SK-N-SH (cell line): Measurements from ENCODE around the gene NR6A1. TPM values are rescaled to one million over a fixed set of nuclear protein-coding genes. Genes with fewer than 3 reads are reported as not detected.

Source experiments
- CTCF ChIA-PET: fragments of 300-600, 350-600 bp; formaldehyde crosslinking; extraction: SDS; loops from one replicate; lab custom pipeline; 2021; lab: Yijun Ruan, JAX
- POLR2A ChIA-PET: fragments of 350-600 bp; sonication (Branson Sonifier 250); formaldehyde crosslinking; extraction: SDS; loops from one replicate; lab custom pipeline; 2020; ENCODE audit warnings: antibody characterized with exemption, inconsistent platforms; lab: Yijun Ruan, JAX
- DNase-seq: peaks from one replicate; pipeline ENCODE4 v3.0.0; 2012
- H2AFZ ChIP-seq: fragments of 200-600 bp; sonication (generic); 2 replicates; pipeline ENCODE4 v1.8.1; 2016; ENCODE audit warnings: antibody characterized with exemption, mild to moderate bottlenecking, low read depth
- H3F3A ChIP-seq: fragments of 200-600 bp; sonication (generic); replicated peaks from 2 replicates; pipeline ENCODE3; 2016; ENCODE audit warnings: antibody characterized with exemption, mild to moderate bottlenecking; ENCODE audit not compliant: insufficient read depth
- H3K27ac ChIP-seq, 2 experiments: fragments of 200-500 bp in 1 of 2; fragments of 200-600 bp in 1 of 2; sonication (Bioruptor generic) in 1 of 2; sonication (generic), shearing (Covaris generic) in 1 of 2; 2 replicates each; pipeline versions ENCODE4 v1.5.1 to v1.6.1; 2014 to 2016; ENCODE audit warnings: low read depth in 2 of 2, inconsistent platforms in 1 of 2, low read length in 1 of 2, mild to moderate bottlenecking in 1 of 2, mixed read lengths in 1 of 2
- H3K27me3 ChIP-seq: fragments of 200-600 bp; sonication (generic), shearing (Covaris generic); 2 replicates; pipeline ENCODE4 v1.6.1; 2016; ENCODE audit warnings: mixed run types; ENCODE audit not compliant: insufficient read depth
- H3K36me3 ChIP-seq, 2 experiments: fragments of 200-500 bp in 1 of 2; fragments of 200-600 bp in 1 of 2; sonication (Bioruptor generic) in 1 of 2; sonication (generic) in 1 of 2; replicated peaks in 1 of 2; 2 replicates each; pipeline versions ENCODE3 to v1.5.1; 2014 to 2016; ENCODE audit warnings: low read length in 1 of 2, mild to moderate bottlenecking in 1 of 2; ENCODE audit not compliant: insufficient read depth in 2 of 2, control insufficient read depth in 1 of 2
- H3K4me1 ChIP-seq, 2 experiments: fragments of 200-500 bp in 1 of 2; fragments of 200-600 bp in 1 of 2; sonication (Bioruptor generic) in 1 of 2; sonication (generic), shearing (Covaris generic) in 1 of 2; 2 replicates each; pipeline versions ENCODE4 v1.5.1 to v1.6.1; 2014 to 2016; ENCODE audit warnings: low read depth in 1 of 2, low read length in 1 of 2, mixed run types in 1 of 2; ENCODE audit not compliant: insufficient read depth in 2 of 2, control insufficient read depth in 1 of 2
- H3K4me2 ChIP-seq: fragments of 200-600 bp; sonication (generic), shearing (Covaris generic); 2 replicates; pipeline ENCODE4 v1.6.1; 2017; ENCODE audit warnings: mixed run types
- H3K4me3 ChIP-seq, 2 experiments: fragments of 200-500 bp in 1 of 2; fragments of 200-600 bp in 1 of 2; sonication (Bioruptor generic) in 1 of 2; sonication (generic), shearing (Covaris generic) in 1 of 2; 2 replicates each; pipeline versions ENCODE4 v1.5.1 to v1.8.1; 2014 to 2016; ENCODE audit warnings: low read depth in 2 of 2, inconsistent platforms in 1 of 2, low read length in 1 of 2, mild to moderate bottlenecking in 1 of 2, mixed read lengths in 1 of 2, moderate library complexity in 1 of 2
- H3K79me2 ChIP-seq: fragments of 200-600 bp; sonication (generic); 2 replicates; pipeline ENCODE4 v1.8.1; 2017; ENCODE audit warnings: mild to moderate bottlenecking; ENCODE audit not compliant: insufficient read depth
- H3K9ac ChIP-seq: fragments of 200-600 bp; sonication (generic); 2 replicates; pipeline ENCODE4 v1.6.1; 2017; ENCODE audit warnings: mixed run types
- H3K9me2 ChIP-seq: fragments of 200-600 bp; sonication (generic); 2 replicates; pipeline ENCODE4 v1.6.1; 2017; ENCODE audit warnings: mixed run types
- H3K9me3 ChIP-seq: fragments of 200-600 bp; sonication (generic); 2 replicates; pipeline ENCODE4 v1.6.1; 2017; ENCODE audit warnings: mixed run types, mild to moderate bottlenecking, moderate library complexity
- H4K20me1 ChIP-seq: fragments of 200-600 bp; sonication (generic); 2 replicates; pipeline ENCODE4 v1.6.1; 2017; ENCODE audit warnings: mild to moderate bottlenecking, mixed run types; ENCODE audit not compliant: insufficient read depth
- CHD2 ChIP-seq: fragments of 150-350 bp; IDR thresholded peaks from 2 replicates; pipeline ENCODE4 v1.6.1; 2018; ENCODE audit warnings: low read length; ENCODE audit not compliant: partially characterized antibody
- ELF1 ChIP-seq: IDR thresholded peaks from 2 replicates; pipeline ENCODE4 v1.4.0; 2012
- EP300 ChIP-seq, 2 experiments: IDR thresholded peaks; 2 replicates each; pipeline versions ENCODE4 v1.4.0 to v1.6.1; 2012; ENCODE audit warnings: borderline replicate concordance in 1 of 2, low read depth in 1 of 2, low read length in 1 of 2
- FOSL2 ChIP-seq: IDR thresholded peaks from 2 replicates; pipeline ENCODE4 v1.4.0; 2012; ENCODE audit warnings: low read depth, mild to moderate bottlenecking, moderate library complexity, borderline replicate concordance
- FOXJ3 ChIP-seq: sonication (generic); formaldehyde crosslinking; IDR thresholded peaks from 2 replicates; pipeline ENCODE4 v1.5.1; 2020; ENCODE audit warnings: mild to moderate bottlenecking, missing genetic modification reagents
- FOXM1 ChIP-seq: IDR thresholded peaks from 2 replicates; pipeline ENCODE4 v1.4.0; 2012; ENCODE audit warnings: low read depth, mild to moderate bottlenecking
- JUND ChIP-seq: IDR thresholded peaks from 2 replicates; pipeline ENCODE4 v1.4.0; 2012
- MEF2A ChIP-seq: IDR thresholded peaks from 2 replicates; pipeline ENCODE4 v1.4.0; 2012; ENCODE audit warnings: low read depth, borderline replicate concordance
- MXI1 ChIP-seq: IDR thresholded peaks from 2 replicates; pipeline ENCODE4 v1.6.1; 2012; ENCODE audit warnings: mild to moderate bottlenecking, low read depth, low read length, improper control_type of control experiment
- NRF1 ChIP-seq: IDR thresholded peaks from 2 replicates; pipeline ENCODE4 v1.6.1; 2012; ENCODE audit warnings: low read depth, mild to moderate bottlenecking, low read length
- POLR2AphosphoS5 ChIP-seq: IDR thresholded peaks from 2 replicates; pipeline ENCODE4 v1.6.1; 2012; ENCODE audit warnings: low read depth, low read length
- RAD21 ChIP-seq: IDR thresholded peaks from 2 replicates; pipeline ENCODE4 v1.6.1; 2012; ENCODE audit warnings: mild to moderate bottlenecking, low read length
- SIN3A ChIP-seq: IDR thresholded peaks from 2 replicates; pipeline ENCODE4 v1.6.1; 2012; ENCODE audit warnings: low read depth, mild to moderate bottlenecking, low read length, moderate library complexity, borderline replicate concordance
- TAF1 ChIP-seq: IDR thresholded peaks from 2 replicates; pipeline ENCODE4 v1.6.1; 2012; ENCODE audit warnings: low read depth, mild to moderate bottlenecking, low read length, moderate library complexity, borderline replicate concordance
- TEAD4 ChIP-seq: IDR thresholded peaks from 2 replicates; pipeline ENCODE4 v1.4.0; 2012; ENCODE audit warnings: mild to moderate bottlenecking, borderline replicate concordance; ENCODE audit not compliant: insufficient read depth
- ZBTB33 ChIP-seq: IDR thresholded peaks from 2 replicates; pipeline ENCODE4 v1.4.0; 2012; ENCODE audit warnings: low read depth, borderline replicate concordance
- WGBS: methylation state at CpG from one replicate; pipeline ENCODE4 v1.1.6; 2017; ENCODE audit warnings: low lambda C conversion rate; 5-methylcytosine and 5-hydroxymethylcytosine counted together
- polyA plus RNA-seq, 3 experiments: library from polyadenylated mRNA; depleted of rRNA; stranded (reverse); fragments of >200 nt; gene quantifications; 2 replicates each; pipeline ENCODE4 v1.2.3, GENCODE V29; 2012
- TF ChIP-seq, protein P1 (sequence below): fragments of 200-600 bp; sonication (generic); IDR thresholded peaks from 2 replicates; pipeline ENCODE4 v1.6.1; 2017; ENCODE audit warnings: antibody characterized with exemption, mild to moderate bottlenecking, moderate library complexity
- TF ChIP-seq, protein P2 (sequence below): fragments of 150-350 bp; IDR thresholded peaks from 2 replicates; pipeline ENCODE4 v1.6.1; 2017; ENCODE audit warnings: antibody characterized with exemption, low read length, low read depth, borderline replicate concordance
- TF ChIP-seq, protein P3 (sequence below): IDR thresholded peaks from 2 replicates; pipeline ENCODE4 v1.4.0; 2012; ENCODE audit warnings: low read depth
- TF ChIP-seq, protein P4 (sequence below): fragments of 150-350 bp; IDR thresholded peaks from 2 replicates; pipeline ENCODE4 v1.6.1; 2016; ENCODE audit warnings: mild to moderate bottlenecking, low read depth, low read length

The NR6A1 gene
- polyA plus RNA-seq, 1 of the 3 experiments (the other 2 are of a cell fraction) = 1.2 TPM

GRCh38 chr9:124629600-124629999 lies 141.5 kb downstream of the NR6A1 start (continued):
- TF ChIP-seq ZBTB33 = no peak
- no peak for TF ChIP-seq MEF2A
- TF ChIP-seq CHD2 = no peak
- no peak for TF ChIP-seq TEAD4

- no peaks in the 10 kb centered on the region for H3K9me3 ChIP-seq
- ChIA-PET POLR2A (no interaction called here), CTCF (interaction anchor here (1.0 to 4.3 kb wide), 5 partner anchors 11 to 83 kb away, joined by 3 to 27 read pairs (median 7); no protein-coding TSS in a partner anchor)
- H2AFZ ChIP-seq = no peak overlapping the region
- H3K4me1 ChIP-seq = peaks cover 20% of the 10 kb centered on the region in 2 experiments
- H3K9me2 ChIP-seq = no peaks in the 10 kb centered on the region
- peaks cover 22% of the 10 kb centered on the region for H3F3A ChIP-seq
- no peak overlapping the region for H3K4me3 ChIP-seq
- 94% methylated on average over 11 of the region's 11 CpGs for WGBS
- H3K27me3 ChIP-seq = no peaks in the 10 kb centered on the region
- H4K20me1 ChIP-seq = no peaks in the 10 kb centered on the region
- H3K79me2 ChIP-seq = no peaks in the 10 kb centered on the region
- no peak overlapping the region; a peak in 1 of 4 replicates for H3K27ac ChIP-seq
- TF ChIP-seq FOSL2 = no peak
- no peak for TF ChIP-seq POLR2AphosphoS5
- TF ChIP-seq NRF1 = no peak
- no peak for TF ChIP-seq RAD21
- no peak for TF ChIP-seq MXI1
- no peak overlapping the region for H3K9ac ChIP-seq
- H3K4me2 ChIP-seq = no peak overlapping the region
- DNase-seq = no peak
- no peaks in the 10 kb centered on the region for H3K36me3 ChIP-seq
Observed at GRCh38 chr9:124628741-124629140, 142.4 kb downstream of the NR6A1 start.

- Histone ChIP-seq H4K20me1 (no peaks in the 10 kb centered on the region), H3K79me2 (no peaks in the 10 kb centered on the region), H3K9me2 (no peaks in the 10 kb centered on the region), H2AFZ (no peak overlapping the region), H3K36me3 (no peaks in the 10 kb centered on the region), H3K4me1 (peaks cover 13 to 29% of the 10 kb centered on the region in 2 experiments), H3K4me3 (no peak overlapping the region), H3K4me2 (no peak overlapping the region), H3K9ac (no peak overlapping the region), H3K27me3 (no peaks in the 10 kb centered on the region), H3F3A (peaks cover 15% of the 10 kb centered on the region), H3K27ac (peak overlapping the region; percentile 41 to 92; a peak in 2 of 4 replicates), H3K9me3 (no peaks in the 10 kb centered on the region)
- no peak for DNase-seq
- ChIA-PET POLR2A (no interaction called here), CTCF (interaction anchor here (0.7 to 7.0 kb wide), 4 partner anchors 8 to 226 kb away, joined by 3 to 60 read pairs (median 16); no protein-coding TSS in a partner anchor)
- 76% methylated on average over 4 of the region's 4 CpGs for WGBS
- TF ChIP-seq CHD2 (no peak), FOXJ3 (CRISPR knock-in tag) (no peak), TEAD4 (no peak), TAF1 (no peak), JUND (peak; percentile 34; the same call in 1 of the 2 replicates), ELF1 (no peak), SIN3A (no peak), MEF2A (no peak), FOSL2 (peak; percentile 27; the same call in 1 of the 2 replicates), EP300 (IDR thresholded peaks at IDR 0.05; ENCODE audit: borderline replicate concordance in 1 of 2, low read depth in 1 of 2, low read length in 1 of 2) (no peak), FOXM1 (no peak)
- TF ChIP-seq, protein P1, sequence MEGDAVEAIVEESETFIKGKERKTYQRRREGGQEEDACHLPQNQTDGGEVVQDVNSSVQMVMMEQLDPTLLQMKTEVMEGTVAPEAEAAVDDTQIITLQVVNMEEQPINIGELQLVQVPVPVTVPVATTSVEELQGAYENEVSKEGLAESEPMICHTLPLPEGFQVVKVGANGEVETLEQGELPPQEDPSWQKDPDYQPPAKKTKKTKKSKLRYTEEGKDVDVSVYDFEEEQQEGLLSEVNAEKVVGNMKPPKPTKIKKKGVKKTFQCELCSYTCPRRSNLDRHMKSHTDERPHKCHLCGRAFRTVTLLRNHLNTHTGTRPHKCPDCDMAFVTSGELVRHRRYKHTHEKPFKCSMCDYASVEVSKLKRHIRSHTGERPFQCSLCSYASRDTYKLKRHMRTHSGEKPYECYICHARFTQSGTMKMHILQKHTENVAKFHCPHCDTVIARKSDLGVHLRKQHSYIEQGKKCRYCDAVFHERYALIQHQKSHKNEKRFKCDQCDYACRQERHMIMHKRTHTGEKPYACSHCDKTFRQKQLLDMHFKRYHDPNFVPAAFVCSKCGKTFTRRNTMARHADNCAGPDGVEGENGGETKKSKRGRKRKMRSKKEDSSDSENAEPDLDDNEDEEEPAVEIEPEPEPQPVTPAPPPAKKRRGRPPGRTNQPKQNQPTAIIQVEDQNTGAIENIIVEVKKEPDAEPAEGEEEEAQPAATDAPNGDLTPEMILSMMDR = no peak
- TF ChIP-seq, protein P2, sequence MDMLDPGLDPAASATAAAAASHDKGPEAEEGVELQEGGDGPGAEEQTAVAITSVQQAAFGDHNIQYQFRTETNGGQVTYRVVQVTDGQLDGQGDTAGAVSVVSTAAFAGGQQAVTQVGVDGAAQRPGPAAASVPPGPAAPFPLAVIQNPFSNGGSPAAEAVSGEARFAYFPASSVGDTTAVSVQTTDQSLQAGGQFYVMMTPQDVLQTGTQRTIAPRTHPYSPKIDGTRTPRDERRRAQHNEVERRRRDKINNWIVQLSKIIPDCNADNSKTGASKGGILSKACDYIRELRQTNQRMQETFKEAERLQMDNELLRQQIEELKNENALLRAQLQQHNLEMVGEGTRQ = no peak
- TF ChIP-seq, protein P3, sequence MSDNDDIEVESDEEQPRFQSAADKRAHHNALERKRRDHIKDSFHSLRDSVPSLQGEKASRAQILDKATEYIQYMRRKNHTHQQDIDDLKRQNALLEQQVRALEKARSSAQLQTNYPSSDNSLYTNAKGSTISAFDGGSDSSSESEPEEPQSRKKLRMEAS = no peak
- TF ChIP-seq, protein P4, sequence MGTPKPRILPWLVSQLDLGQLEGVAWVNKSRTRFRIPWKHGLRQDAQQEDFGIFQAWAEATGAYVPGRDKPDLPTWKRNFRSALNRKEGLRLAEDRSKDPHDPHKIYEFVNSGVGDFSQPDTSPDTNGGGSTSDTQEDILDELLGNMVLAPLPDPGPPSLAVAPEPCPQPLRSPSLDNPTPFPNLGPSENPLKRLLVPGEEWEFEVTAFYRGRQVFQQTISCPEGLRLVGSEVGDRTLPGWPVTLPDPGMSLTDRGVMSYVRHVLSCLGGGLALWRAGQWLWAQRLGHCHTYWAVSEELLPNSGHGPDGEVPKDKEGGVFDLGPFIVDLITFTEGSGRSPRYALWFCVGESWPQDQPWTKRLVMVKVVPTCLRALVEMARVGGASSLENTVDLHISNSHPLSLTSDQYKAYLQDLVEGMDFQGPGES = no peak
Observed at GRCh38 chr9:124626276-124626675, 144.8 kb downstream of the NR6A1 start.
